ENCODE measurements around the gene C7orf57.

DNA sequence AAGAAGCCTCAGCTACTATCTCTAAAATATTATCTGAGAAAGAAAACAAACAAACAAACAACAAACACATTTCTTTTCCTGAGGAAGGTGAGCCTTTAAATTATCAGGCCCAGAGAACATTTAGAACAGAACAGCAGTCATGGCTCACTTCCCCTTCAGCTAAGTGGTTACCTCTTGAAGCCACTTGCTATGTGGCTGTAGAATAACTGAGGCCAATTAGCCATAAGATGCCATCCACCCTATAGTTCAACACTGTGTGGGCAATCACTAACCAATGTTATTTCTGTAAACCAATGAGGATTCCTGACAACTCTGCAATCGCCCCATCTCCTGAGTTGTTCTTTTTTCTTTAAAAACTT, 50.1 kb downstream of the C7orf57 start:
- TF ChIP-seq CTCF (IDR thresholded peaks at IDR 0.05) (no peak), EZH2 (IDR thresholded peaks at IDR 0.05; ENCODE audit: borderline replicate concordance, insufficient read depth, low read depth, low read length, poor library complexity, severe bottlenecking) (no peak)
